RWPE2 (cell line): ENCODE data around the gene XRRA1.

Experiments used
- ATAC-seq: fragments of 200-7000 bp; cut with Tn5 transposase; 3 replicates; pipeline ENCODE4 v1.9.1; 2021; ENCODE audit warnings: low read depth
- DNase-seq: peaks from one replicate; pipeline ENCODE4 v3.0.0-alpha.2; 2020; ENCODE audit warnings: low spot score
- H3K27ac ChIP-seq: fragments of 450-650 bp; 2 replicates; pipeline ENCODE4 v1.5.1; 2017; ENCODE audit warnings: mild to moderate bottlenecking; ENCODE audit not compliant: poor library complexity, severe bottlenecking
- H3K27me3 ChIP-seq: fragments of 250-450 bp; sonication (Bioruptor Pico); 2 replicates; pipeline ENCODE4 v1.5.1; 2021; ENCODE audit warnings: mild to moderate bottlenecking, moderate library complexity; ENCODE audit not compliant: insufficient read depth, poor library complexity, severe bottlenecking
- H3K36me3 ChIP-seq: fragments of 250-450 bp; sonication (Bioruptor Pico); 2 replicates; pipeline ENCODE4 v1.5.1; 2020; ENCODE audit warnings: low read depth, mild to moderate bottlenecking, moderate library complexity
- H3K4me1 ChIP-seq: fragments of 250-450 bp; sonication (Bioruptor Pico); 2 replicates; pipeline ENCODE4 v1.5.1; 2021; ENCODE audit warnings: mild to moderate bottlenecking, moderate library complexity; ENCODE audit not compliant: insufficient read depth, poor library complexity, severe bottlenecking
- H3K4me3 ChIP-seq: fragments of 250-450 bp; sonication (Bioruptor Pico); 2 replicates; pipeline ENCODE4 v1.5.1; 2021; ENCODE audit warnings: mild to moderate bottlenecking, moderate library complexity; ENCODE audit not compliant: severe bottlenecking
- H3K9me3 ChIP-seq: fragments of 250-450 bp; sonication (Bioruptor Pico); 2 replicates; pipeline ENCODE4 v1.5.1; 2021; ENCODE audit warnings: mild to moderate bottlenecking, moderate library complexity; ENCODE audit not compliant: severe bottlenecking
- CTCF ChIP-seq: fragments of 450-650 bp; IDR thresholded peaks from one replicate; pipeline ENCODE4 v1.5.1; 2017; ENCODE audit warnings: mild to moderate bottlenecking, moderate library complexity; ENCODE audit not compliant: poor library complexity, severe bottlenecking

The XRRA1 gene

GRCh38 chr11:74988541-74989259, 39.8 kb upstream of the XRRA1 start, which contains the start of gene NEU3:
Gene NEU3 (plus strand): TSS chr11:74988933. CDS start chr11:74989061, 128 bp downstream.
- H3K36me3 ChIP-seq: no peaks in the 10 kb centered on the region; the same call in 1 of the 2 replicates
- DNase-seq: peak; percentile 85
- no peak for TF ChIP-seq CTCF
- peak within 1 kb of the TSS; percentile 56 for H3K4me3 ChIP-seq
- ATAC-seq: peak; percentile 90
- H3K9me3 ChIP-seq: no peaks in the 10 kb centered on the region
- H3K27ac ChIP-seq: peak within 1 kb of the TSS; percentile 47
- peaks cover 5% of the 10 kb centered on the region for H3K4me1 ChIP-seq
- no peaks in the 10 kb centered on the region for H3K27me3 ChIP-seq

- Histone ChIP-seq H3K9me3 (no peaks in the 10 kb centered on the region), H3K27me3 (no peaks in the 10 kb centered on the region), H3K4me3 (no peak overlapping the region), H3K36me3 (peaks cover 7% of the 10 kb centered on the region), H3K27ac (no peak overlapping the region), H3K4me1 (peaks cover 1% of the 10 kb centered on the region)
- TF ChIP-seq CTCF: no peak
- ATAC-seq: no peak
- no peak for DNase-seq
Measured at GRCh38 chr11:74984730-74985129, 35.8 kb upstream of the XRRA1 start.

- no peak for ATAC-seq
Measured at GRCh38 chr11:74984070-74984469, 35.2 kb upstream of the XRRA1 start.

GRCh38 chr11:74981888-74982287, 33.0 kb upstream of the XRRA1 start:
- Histone ChIP-seq H3K4me3 (no peak overlapping the region), H3K27me3 (no peaks in the 10 kb centered on the region), H3K36me3 (peaks cover 24% of the 10 kb centered on the region), H3K9me3 (no peaks in the 10 kb centered on the region), H3K4me1 (no peaks in the 10 kb centered on the region), H3K27ac (no peak overlapping the region)
- DNase-seq (no peak), ATAC-seq (no peak)
- TF ChIP-seq CTCF: no peak

More at GRCh38 chr11:74984070-74984469, 35.2 kb upstream of the XRRA1 start:
- H3K4me3 ChIP-seq: no peak overlapping the region
- DNase-seq: no peak
- peaks cover 7% of the 10 kb centered on the region for H3K36me3 ChIP-seq
- no peak for TF ChIP-seq CTCF
- no peaks in the 10 kb centered on the region for H3K9me3 ChIP-seq
- no peaks in the 10 kb centered on the region for H3K27me3 ChIP-seq
- no peak overlapping the region for H3K27ac ChIP-seq
- H3K4me1 ChIP-seq: no peaks in the 10 kb centered on the region

GRCh38 chr11:74980634-74981033, 31.7 kb upstream of the XRRA1 start:
- Histone ChIP-seq H3K4me1 (no peaks in the 10 kb centered on the region), H3K9me3 (no peaks in the 10 kb centered on the region), H3K27ac (no peak overlapping the region), H3K36me3 (peaks cover 35% of the 10 kb centered on the region), H3K4me3 (no peak overlapping the region), H3K27me3 (no peaks in the 10 kb centered on the region)
- no peak for TF ChIP-seq CTCF
- ATAC-seq (no peak), DNase-seq (no peak)
